M059J (cell line): ENCODE measurements around the gene ARID4A. TPM values are rescaled to one million over a fixed set of nuclear protein-coding genes. Genes with fewer than 3 reads are reported as not detected.
"Not testable (repeated sequence)": the region's sequence is repeated elsewhere in the genome, so short reads cannot be mapped to it uniquely, and the experiment has no call there.

Experiments
- DNase-seq: peaks from one replicate; pipeline ENCODE4 v3.0.0-alpha.2; 2012; ENCODE audit warnings: low read depth
- total RNA-seq: library from RNA; depleted of rRNA; stranded (reverse); fragments of >200 nt; shearing (Covaris generic); gene quantifications from 2 replicates; pipeline ENCODE4 v1.2.3, GENCODE V29; 2014; rRNA removed

The ARID4A gene, protein sequence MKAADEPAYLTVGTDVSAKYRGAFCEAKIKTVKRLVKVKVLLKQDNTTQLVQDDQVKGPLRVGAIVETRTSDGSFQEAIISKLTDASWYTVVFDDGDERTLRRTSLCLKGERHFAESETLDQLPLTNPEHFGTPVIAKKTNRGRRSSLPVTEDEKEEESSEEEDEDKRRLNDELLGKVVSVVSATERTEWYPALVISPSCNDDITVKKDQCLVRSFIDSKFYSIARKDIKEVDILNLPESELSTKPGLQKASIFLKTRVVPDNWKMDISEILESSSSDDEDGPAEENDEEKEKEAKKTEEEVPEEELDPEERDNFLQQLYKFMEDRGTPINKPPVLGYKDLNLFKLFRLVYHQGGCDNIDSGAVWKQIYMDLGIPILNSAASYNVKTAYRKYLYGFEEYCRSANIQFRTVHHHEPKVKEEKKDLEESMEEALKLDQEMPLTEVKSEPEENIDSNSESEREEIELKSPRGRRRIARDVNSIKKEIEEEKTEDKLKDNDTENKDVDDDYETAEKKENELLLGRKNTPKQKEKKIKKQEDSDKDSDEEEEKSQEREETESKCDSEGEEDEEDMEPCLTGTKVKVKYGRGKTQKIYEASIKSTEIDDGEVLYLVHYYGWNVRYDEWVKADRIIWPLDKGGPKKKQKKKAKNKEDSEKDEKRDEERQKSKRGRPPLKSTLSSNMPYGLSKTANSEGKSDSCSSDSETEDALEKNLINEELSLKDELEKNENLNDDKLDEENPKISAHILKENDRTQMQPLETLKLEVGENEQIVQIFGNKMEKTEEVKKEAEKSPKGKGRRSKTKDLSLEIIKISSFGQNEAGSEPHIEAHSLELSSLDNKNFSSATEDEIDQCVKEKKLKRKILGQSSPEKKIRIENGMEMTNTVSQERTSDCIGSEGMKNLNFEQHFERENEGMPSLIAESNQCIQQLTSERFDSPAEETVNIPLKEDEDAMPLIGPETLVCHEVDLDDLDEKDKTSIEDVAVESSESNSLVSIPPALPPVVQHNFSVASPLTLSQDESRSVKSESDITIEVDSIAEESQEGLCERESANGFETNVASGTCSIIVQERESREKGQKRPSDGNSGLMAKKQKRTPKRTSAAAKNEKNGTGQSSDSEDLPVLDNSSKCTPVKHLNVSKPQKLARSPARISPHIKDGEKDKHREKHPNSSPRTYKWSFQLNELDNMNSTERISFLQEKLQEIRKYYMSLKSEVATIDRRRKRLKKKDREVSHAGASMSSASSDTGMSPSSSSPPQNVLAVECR
- total RNA-seq: 3.9 and 6.5 TPM in 2 replicates

DNA sequence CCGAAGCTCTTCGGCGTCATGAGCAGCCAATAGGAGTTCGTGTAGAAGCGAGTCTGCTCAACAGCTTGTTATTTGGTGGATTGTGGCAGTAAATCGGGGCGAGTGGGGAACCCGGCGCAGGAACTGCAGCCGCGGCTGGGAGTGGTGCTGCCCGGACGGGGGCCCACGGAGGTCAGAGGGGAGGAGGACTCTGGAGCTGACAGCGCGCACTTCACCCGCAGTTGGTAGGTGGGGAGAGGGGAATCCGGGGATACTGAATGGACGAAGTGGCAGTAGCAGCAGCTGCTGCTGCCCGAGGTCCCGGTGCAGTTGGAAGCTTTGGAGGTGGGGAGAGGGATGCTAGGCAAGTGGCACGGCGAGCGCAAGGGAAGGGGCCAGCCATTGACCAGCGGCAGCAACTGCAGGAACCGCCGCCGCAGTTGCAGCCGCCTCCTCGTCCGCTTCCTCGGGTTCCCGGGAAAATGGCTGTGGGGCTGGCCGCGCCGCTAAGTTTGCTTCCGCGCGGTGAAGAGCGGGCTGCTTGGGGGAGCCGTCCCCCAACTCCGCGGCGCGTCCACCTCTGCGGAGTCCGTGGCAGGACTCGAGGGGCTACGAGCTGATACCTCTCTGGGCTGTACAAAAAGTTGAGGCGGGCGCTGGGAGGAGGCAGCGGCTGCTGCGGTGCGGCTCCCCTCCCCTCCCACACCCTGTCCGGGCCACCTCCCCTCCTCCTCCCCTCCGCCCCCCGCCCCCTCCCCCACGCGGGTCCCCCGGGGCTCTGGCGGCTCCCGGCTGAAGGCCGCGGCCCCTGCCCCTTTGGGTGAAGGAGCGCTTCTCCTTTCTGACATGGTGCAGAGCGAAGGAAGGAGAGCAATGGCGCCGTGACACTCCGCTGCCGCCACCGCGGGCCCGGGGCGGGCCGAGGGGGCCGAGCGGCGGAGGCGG lies at the start of gene ARID4A:
ARID4A (plus strand) TSS at position 79 of the 924 bp plus-strand sequence. CDS start 1,300 bp downstream, outside the sequence.
- DNase-seq: no peak

DNA sequence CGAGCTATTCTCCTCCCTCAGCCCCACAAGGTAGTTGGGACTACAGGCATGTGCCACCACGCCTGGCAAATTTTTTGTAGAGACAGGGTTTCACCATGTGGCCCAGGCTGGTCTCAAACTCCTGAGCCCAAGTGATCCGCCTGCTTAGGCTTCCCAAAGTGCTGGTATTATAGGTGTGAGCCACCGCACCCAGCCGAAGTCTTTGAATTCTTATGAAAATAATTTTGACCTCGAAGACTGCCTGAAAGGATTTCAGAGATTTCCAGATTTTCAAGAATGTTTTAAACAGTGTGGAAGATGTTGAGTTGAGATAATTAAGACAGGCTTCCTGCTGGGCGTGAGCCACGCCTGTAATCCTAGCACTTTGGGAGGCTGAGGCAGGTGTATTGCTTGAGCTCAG lies 48.7 kb upstream of the ARID4A start:
- no peak for DNase-seq

DNA sequence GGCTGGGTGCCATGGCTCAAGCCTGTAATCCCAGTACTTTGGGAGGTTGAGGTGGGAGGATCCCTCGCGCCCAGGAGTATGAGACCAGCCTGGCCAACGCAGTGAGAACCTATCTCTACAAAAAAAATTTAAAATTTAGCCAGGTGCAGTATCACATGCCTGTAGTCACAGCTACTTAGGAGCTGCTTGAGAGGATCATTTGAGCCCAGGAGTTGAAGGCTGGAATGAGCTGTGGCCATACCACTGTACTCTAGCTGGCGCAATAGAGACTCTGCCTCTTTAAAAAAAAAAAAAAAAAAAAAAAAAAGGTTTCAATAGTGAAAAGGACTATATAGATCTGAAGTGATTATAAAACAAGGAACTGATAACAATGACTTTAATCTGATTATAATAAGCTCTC lies 40.2 kb upstream of the ARID4A start:
- DNase-seq: no peak

DNA sequence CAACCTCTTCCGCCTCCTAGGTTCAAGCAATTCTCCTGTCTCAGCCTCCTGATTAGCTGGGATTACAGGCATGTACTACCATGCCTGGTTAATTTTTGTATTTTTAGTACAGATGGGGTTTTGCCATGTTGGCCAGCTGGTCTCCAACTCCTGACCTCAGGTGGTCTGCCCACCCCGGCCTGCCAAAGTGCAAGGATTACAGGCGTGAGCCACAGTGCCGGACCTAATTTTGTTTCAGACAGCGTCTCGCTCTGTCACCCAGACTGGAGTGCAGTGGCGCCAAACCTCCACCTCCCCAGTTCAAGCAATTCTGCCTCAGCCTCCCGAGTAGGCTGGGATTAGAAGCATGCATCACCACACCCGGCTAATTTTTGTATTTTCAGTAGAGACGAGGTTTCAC lies 36.4 kb upstream of the ARID4A start:
- DNase-seq: not testable (repeated sequence)

DNA sequence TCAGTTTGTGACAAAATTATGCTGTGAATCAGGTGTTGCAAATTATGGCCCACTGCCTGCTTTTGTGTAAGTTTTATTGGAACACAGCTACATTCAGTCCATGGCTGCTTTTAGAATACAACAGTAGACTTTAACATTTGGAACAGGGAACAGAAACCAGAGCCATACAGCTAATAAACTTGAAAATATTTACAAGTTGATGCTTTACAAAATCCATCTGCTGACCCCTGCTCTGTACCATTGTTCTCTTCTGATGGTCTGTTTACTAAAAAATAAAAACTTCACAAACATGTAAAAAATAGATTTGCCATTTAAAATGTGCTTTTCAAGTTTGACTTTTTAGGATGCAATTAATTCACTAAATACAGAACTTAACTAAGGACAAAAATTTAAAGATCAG lies 33.0 kb upstream of the ARID4A start:
- DNase-seq: no peak

DNA sequence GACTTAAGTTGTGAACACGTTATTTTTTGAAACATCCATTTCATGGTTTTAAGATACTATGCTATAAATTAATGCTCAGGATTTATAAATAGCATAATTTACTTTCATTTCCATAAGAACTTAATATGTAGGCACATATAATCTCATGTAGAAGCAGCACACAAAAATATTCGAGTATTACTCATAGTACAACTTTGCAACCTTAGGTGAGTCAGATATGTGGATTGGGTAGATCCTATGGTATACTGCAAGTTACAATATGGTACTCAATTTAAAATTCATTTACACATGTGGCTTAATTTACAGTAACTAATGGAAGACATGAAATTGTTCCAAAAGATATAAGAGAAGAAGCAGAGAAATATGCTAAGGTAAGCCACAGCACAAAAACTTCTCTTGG lies 27.7 kb upstream of the ARID4A start:
- DNase-seq: no peak

GRCh38 chr14:58272588-58273372 lies 25.6 kb upstream of the ARID4A start:
- peak; percentile 47 for DNase-seq

DNA sequence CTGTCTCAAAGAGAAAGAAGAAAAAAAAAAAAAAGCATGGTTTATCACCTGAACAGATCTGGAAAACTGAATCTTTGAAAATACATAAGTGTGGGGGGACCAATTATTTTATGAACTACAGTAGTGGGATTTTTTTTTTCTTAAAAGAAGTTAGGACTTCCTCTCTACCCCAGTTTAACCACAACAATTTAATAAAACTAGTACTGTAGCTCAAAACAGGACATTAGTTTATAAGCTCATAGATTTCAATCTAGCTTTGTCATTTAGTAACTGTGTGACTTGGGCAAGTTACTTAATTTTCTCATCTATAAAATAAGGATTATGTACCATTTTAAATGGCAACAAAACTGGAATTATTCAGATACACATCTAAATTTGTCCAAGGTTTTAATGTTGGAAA lies 23.5 kb upstream of the ARID4A start:
- no peak for DNase-seq

DNA sequence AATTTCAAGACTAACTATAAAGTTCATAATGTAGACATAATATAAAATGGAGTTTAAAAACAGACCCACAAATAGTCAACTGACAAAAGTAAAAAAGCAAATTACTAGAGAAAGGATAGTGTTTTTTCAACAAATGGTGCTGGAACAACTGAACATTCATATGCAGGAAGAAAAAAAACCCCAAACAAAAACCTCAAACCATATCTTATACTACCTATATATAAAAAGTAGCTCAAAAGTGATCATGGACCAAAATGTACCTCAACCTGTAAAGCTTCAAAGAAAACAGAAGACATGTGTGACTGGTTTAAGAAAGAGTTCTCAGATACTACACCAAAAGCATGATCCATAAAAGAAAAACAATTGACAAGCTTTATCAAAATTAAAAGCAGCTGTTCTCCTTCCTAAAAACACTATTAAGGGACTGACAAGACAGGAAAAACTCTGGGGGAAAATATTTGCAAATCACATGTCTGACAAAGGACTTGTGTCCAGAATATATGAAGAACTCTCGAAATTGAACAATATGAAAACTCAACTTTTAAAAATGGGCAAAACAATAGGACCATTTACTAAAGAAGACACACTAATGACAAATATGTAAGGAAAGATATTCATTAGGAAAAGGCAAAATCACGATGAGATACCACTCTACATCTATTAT lies 22.7 kb upstream of the ARID4A start:
- no peak for DNase-seq

- DNase-seq: no peak
These were observed 22.1 kb upstream of the ARID4A start for GRCh38 chr14:58276208-58276607.

DNA sequence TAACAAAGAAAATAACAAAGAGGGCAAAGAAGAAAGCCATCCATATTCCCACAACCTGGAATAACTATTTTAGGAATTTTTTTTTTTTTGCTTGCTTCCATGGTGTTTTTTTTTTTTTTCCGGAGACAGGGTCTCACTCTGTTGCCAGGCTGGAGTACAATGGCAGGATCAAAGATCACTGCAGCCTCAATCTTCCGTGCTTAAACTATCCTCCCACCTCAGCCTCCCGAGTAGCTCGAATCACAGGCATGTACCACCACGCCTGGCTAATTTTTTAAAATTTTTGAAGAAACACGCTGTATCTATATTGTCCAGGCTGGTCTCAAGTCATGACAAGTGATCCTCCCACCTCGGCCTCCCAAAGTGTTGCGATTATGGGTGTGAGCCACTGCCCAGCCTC lies 20.2 kb upstream of the ARID4A start:
- no peak for DNase-seq

GRCh38 chr14:58280954-58281787 lies 17.2 kb upstream of the ARID4A start:
- peak; percentile 98 for DNase-seq

GRCh38 chr14:58281969-58282368 lies 16.4 kb upstream of the ARID4A start:
- no peak for DNase-seq

DNA sequence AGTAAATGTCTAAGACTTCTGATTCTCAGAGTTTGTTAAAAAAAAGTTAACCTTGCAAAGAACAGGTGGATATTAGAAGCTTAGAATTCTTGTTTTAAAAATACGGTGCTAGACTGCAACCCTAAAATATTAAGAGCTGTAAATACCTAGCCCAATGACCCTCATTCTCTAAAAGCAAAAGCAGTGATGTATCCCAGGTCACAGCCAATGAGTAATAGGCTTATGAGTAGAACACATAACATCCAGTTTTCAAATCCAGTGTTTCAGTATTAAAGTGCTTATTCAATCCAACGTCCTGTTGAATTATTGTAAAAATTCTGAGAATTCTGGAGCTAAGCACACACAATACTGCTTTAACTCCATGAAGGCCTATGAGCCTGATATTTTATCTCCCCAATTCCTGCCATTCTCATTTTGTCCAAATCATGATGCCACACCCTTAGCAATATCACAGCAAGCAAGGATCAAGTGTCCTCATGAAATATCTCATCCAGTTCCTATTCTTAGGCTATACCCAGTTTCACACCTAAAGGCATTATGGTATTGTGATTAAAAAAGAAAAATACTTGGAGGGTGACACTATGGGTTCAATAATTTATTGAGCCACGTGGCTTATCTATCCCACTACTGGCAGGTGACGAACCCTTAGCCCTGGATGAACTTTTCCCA lies 15.3 kb upstream of the ARID4A start:
- no peak for DNase-seq

GRCh38 chr14:58283730-58284129 lies 14.6 kb upstream of the ARID4A start:
- no peak for DNase-seq

DNA sequence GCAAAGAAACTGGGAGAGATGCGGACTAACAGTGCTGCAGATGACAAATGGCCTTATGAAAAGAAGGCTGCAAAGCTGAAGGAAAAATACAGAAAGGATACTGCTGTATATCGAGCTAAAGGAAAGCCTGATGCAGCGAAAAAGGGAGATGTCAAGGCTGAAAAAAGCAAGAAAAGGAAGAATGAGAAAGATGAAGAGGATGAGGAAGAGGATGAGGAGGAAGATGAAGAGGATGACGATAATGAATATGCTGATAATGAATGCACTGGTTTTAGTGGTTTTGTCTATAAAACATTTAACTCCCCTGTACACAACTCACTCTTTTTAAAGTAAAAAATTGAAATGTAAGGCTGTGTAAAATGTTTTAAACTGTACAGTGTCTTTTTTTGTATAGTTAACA lies 13.2 kb upstream of the ARID4A start:
- no peak for DNase-seq

GRCh38 chr14:58287607-58288042 lies 10.7 kb upstream of the ARID4A start:
- no peak for DNase-seq
